GM12878 (cell line): ENCODE results near the gene SSU72. TPM values are rescaled to one million over a fixed set of nuclear protein-coding genes. Genes with fewer than 3 reads are reported as not detected.

ENCODE experiments used
- ATAC-seq: fragments of 200-7000 bp; cut with Tn5 transposase; 3 replicates; pipeline ENCODE4 v1.9.1; 2020; ENCODE audit warnings: mild to moderate bottlenecking, moderate library complexity
- BruUV-seq: library from RNA; stranded (reverse); fragments of 400-500 nt; replicated peaks from 2 replicates; lab custom pipeline; 2021; lab: Mats Ljungman, UMichigan
- CTCF ChIA-PET: fragments of 300-600 bp; sonication (Branson Sonifier 250); formaldehyde crosslinking; extraction: SDS; loops from one replicate; lab custom pipeline; 2021; ENCODE audit warnings: inconsistent platforms; lab: Yijun Ruan, JAX
- POLR2A ChIA-PET: fragments of 350-600 bp; formaldehyde crosslinking; extraction: SDS; loops from one replicate; lab custom pipeline; 2021; ENCODE audit warnings: inconsistent platforms; lab: Charles Lee
- RAD21 ChIA-PET: fragments of 300-600 bp; sonication (Branson Sonifier 250); formaldehyde crosslinking; loops from one replicate; lab custom pipeline; 2023; ENCODE audit warnings: antibody characterized with exemption; ENCODE audit not compliant: unreplicated experiment; lab: Charles Lee
- SMC1A ChIA-PET: fragments of 300-600 bp; sonication (Branson Sonifier 250); formaldehyde crosslinking; loops from one replicate; lab custom pipeline; 2023; ENCODE audit not compliant: unreplicated experiment, uncharacterized antibody; lab: Charles Lee
- DNase-seq: peaks from one replicate; pipeline ENCODE4 v3.0.0-alpha.2; 2011; ENCODE audit warnings: low read depth, low spot score
- FAIRE-seq: peaks from 3 replicates; lab custom pipeline; 2011; peaks lifted over from hg19 to GRCh38; lab: Jason Lieb, UNC
- H2AFZ ChIP-seq: 2 replicates; pipeline ENCODE4 v1.6.0; 2011; ENCODE audit warnings: low read depth, low read length, control low read depth; ENCODE audit not compliant: control insufficient read depth
- H3K27ac ChIP-seq: 2 replicates; pipeline ENCODE4 v1.5.1; 2011; ENCODE audit warnings: control low read depth; ENCODE audit not compliant: control insufficient read depth, insufficient read depth
- H3K27me3 ChIP-seq, 2 experiments: replicated peaks in 1 of 2; 2 replicates each; pipeline versions ENCODE4 v1.6.0 to v1.6.1; 2011; ENCODE audit warnings: low read length in 1 of 2; ENCODE audit not compliant: control insufficient read depth in 2 of 2, insufficient read depth in 2 of 2
- H3K36me3 ChIP-seq, 2 experiments: 2 replicates each; pipeline ENCODE4 v1.5.1; 2011; ENCODE audit warnings: low read length in 1 of 2; ENCODE audit not compliant: control insufficient read depth in 2 of 2, insufficient read depth in 2 of 2
- H3K4me1 ChIP-seq: 2 replicates; pipeline ENCODE4 v1.6.1; 2011; ENCODE audit warnings: mild to moderate bottlenecking, low read length, moderate library complexity, mixed read lengths; ENCODE audit not compliant: control insufficient read depth, insufficient read depth
- H3K4me2 ChIP-seq: 2 replicates; pipeline ENCODE4 v1.6.0; 2011; ENCODE audit warnings: control low read depth; ENCODE audit not compliant: control insufficient read depth, insufficient read depth
- H3K4me3 ChIP-seq: fragments of 200-600 bp; sonication (generic); 2 replicates; pipeline ENCODE4 v1.5.1; 2016
- H3K79me2 ChIP-seq: 2 replicates; pipeline ENCODE4 v1.6.0; 2011; ENCODE audit warnings: low read length; ENCODE audit not compliant: control insufficient read depth, insufficient read depth
- H3K9ac ChIP-seq: 2 replicates; pipeline ENCODE4 v1.8.0; 2011; ENCODE audit warnings: low read length, control low read depth, mixed read lengths; ENCODE audit not compliant: control insufficient read depth, insufficient read depth
- H3K9me3 ChIP-seq: replicated peaks from 3 replicates; pipeline ENCODE4 v1.5.1; 2011; ENCODE audit warnings: mild to moderate bottlenecking, low read length; ENCODE audit not compliant: control insufficient read depth, insufficient read depth
- H4K20me1 ChIP-seq: 2 replicates; pipeline ENCODE4 v1.6.0; 2011; ENCODE audit not compliant: control insufficient read depth, insufficient read depth
- CHD4 ChIP-seq: fragments of 200-600 bp; sonication (generic); IDR thresholded peaks from 2 replicates; pipeline ENCODE4 v1.6.1; 2016; ENCODE audit warnings: mild to moderate bottlenecking
- FOS ChIP-seq: IDR thresholded peaks from 3 replicates; pipeline ENCODE4 v1.6.1; 2011; ENCODE audit warnings: borderline replicate concordance; ENCODE audit not compliant: insufficient read length; ENCODE audit errors: extremely low read depth
- MEF2A ChIP-seq: IDR thresholded peaks from 2 replicates; pipeline ENCODE4 v1.6.1; 2011; ENCODE audit warnings: low read depth, mild to moderate bottlenecking, low read length, moderate library complexity; ENCODE audit not compliant: insufficient read depth
- STAT3 ChIP-seq: IDR thresholded peaks from 2 replicates; pipeline ENCODE4 v1.6.1; 2011; ENCODE audit warnings: low read depth, low read length, improper control_type of control experiment
- TAF1 ChIP-seq: IDR thresholded peaks from 2 replicates; pipeline ENCODE4 v1.6.1; 2011; ENCODE audit warnings: mild to moderate bottlenecking, low read depth, low read length, borderline replicate concordance
- ZSCAN29 ChIP-seq: fragments of 450-650 bp; IDR thresholded peaks from 2 replicates; pipeline ENCODE4 v1.6.1; 2017; ENCODE audit warnings: mild to moderate bottlenecking, moderate library complexity
- ZZZ3 ChIP-seq: IDR thresholded peaks from 2 replicates; pipeline ENCODE4 v1.6.1; 2011; ENCODE audit warnings: low read depth; ENCODE audit not compliant: control insufficient read depth, insufficient read length
- WGBS: methylation state at CpG from one replicate; pipeline ENCODE4 v1.1.6; 2016; ENCODE audit warnings: low lambda C conversion rate; ENCODE audit not compliant: insufficient replicate concordance, insufficient coverage; ENCODE audit errors: missing lambda C conversion rate; 5-methylcytosine and 5-hydroxymethylcytosine counted together
- in situ Hi-C: fragments of 300-500 bp; cut with MboI; formaldehyde crosslinking; loops from 9 replicates; pipeline ENCODE4 v1.14.3; 2018; ENCODE audit warnings: mixed read lengths
- intact Hi-C: fragments of 100-400 bp; cut with micrococcal nuclease; formaldehyde crosslinking; loops from one replicate; pipeline ENCODE4 v1.14.2; 2022; ENCODE audit not compliant: unreplicated experiment
- polyA plus RNA-seq, 11 experiments: library from polyadenylated mRNA; depleted of rRNA in 4 of 11; unstranded in 6 of 11; stranded (reverse) in 5 of 11; fragments of >200 nt; fragmentation: Nextera tagmentation in 4 of 11; fragmentation: Illumina TruSeq in 1 of 11; extraction: Ambion mirVana in 4 of 11; extraction: Trizol in 1 of 11; gene quantifications; 1 replicate in 1 of 11; 2 replicates in 10 of 11; pipeline versions ENCODE4 v1.2.1 to v1.2.3, GENCODE V29; 2011 to 2016; ENCODE audit warnings: inconsistent platforms in 2 of 11, missing spikeins in 2 of 11, low read depth in 1 of 11
- total RNA-seq, 4 experiments: library from RNA; depleted of rRNA in 3 of 4; stranded (reverse); fragments of >200 nt in 3 of 4; fragmentation: Illumina TruSeq in 1 of 4; extraction: Trizol in 1 of 4; gene quantifications; 2 replicates each; pipeline versions ENCODE4 v1.2.1 to v1.2.3, GENCODE V29; 2013 to 2021
- TF ChIP-seq, protein P1 (sequence below): fragments of 450-650 bp; IDR thresholded peaks from 2 replicates; pipeline ENCODE4 v1.6.1; 2017; ENCODE audit warnings: antibody characterized with exemption, mild to moderate bottlenecking, moderate library complexity
- TF ChIP-seq, protein P2 (sequence below): IDR thresholded peaks from 2 replicates; pipeline ENCODE4 v1.6.1; 2011; ENCODE audit warnings: low read depth, mild to moderate bottlenecking, low read length, moderate library complexity, borderline replicate concordance; ENCODE audit errors: extremely low read depth

Gene SSU72
- total and polyA plus RNA-seq, 10 of the 15 experiments (the other 5 are each of a cell fraction or from before 2014, with no cell fraction given): 28.6 to 172 (median 67.7) TPM

DNA sequence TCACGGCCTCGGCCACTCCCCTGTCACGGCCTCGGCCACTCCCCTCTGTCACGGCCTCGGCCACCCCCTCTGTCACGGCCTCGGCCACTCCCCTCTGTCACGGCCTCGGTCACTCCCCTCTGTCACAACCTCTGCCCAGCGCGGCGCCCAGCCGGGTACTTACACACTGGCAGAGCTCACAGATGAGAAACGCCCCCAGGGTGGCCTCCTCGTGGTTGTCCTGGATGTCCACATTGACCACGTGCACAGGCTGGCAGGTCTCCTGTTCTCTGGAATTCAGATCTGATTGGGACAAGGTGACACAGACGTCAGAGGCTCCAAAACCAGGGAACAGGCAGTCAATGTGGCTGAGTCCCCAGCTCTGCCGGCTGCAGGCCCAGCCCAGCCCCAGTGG is 31.0 kb downstream of the SSU72 start (continued):
- TF ChIP-seq, protein P1, sequence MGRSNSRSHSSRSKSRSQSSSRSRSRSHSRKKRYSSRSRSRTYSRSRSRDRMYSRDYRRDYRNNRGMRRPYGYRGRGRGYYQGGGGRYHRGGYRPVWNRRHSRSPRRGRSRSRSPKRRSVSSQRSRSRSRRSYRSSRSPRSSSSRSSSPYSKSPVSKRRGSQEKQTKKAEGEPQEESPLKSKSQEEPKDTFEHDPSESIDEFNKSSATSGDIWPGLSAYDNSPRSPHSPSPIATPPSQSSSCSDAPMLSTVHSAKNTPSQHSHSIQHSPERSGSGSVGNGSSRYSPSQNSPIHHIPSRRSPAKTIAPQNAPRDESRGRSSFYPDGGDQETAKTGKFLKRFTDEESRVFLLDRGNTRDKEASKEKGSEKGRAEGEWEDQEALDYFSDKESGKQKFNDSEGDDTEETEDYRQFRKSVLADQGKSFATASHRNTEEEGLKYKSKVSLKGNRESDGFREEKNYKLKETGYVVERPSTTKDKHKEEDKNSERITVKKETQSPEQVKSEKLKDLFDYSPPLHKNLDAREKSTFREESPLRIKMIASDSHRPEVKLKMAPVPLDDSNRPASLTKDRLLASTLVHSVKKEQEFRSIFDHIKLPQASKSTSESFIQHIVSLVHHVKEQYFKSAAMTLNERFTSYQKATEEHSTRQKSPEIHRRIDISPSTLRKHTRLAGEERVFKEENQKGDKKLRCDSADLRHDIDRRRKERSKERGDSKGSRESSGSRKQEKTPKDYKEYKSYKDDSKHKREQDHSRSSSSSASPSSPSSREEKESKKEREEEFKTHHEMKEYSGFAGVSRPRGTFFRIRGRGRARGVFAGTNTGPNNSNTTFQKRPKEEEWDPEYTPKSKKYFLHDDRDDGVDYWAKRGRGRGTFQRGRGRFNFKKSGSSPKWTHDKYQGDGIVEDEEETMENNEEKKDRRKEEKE: no peak
- TF ChIP-seq, protein P2, sequence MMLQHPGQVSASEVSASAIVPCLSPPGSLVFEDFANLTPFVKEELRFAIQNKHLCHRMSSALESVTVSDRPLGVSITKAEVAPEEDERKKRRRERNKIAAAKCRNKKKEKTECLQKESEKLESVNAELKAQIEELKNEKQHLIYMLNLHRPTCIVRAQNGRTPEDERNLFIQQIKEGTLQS: no peak
- TF ChIP-seq MEF2A (no peak), TAF1 (no peak), CHD4 (no peak), STAT3 (no peak), ZSCAN29 (no peak)

DNA sequence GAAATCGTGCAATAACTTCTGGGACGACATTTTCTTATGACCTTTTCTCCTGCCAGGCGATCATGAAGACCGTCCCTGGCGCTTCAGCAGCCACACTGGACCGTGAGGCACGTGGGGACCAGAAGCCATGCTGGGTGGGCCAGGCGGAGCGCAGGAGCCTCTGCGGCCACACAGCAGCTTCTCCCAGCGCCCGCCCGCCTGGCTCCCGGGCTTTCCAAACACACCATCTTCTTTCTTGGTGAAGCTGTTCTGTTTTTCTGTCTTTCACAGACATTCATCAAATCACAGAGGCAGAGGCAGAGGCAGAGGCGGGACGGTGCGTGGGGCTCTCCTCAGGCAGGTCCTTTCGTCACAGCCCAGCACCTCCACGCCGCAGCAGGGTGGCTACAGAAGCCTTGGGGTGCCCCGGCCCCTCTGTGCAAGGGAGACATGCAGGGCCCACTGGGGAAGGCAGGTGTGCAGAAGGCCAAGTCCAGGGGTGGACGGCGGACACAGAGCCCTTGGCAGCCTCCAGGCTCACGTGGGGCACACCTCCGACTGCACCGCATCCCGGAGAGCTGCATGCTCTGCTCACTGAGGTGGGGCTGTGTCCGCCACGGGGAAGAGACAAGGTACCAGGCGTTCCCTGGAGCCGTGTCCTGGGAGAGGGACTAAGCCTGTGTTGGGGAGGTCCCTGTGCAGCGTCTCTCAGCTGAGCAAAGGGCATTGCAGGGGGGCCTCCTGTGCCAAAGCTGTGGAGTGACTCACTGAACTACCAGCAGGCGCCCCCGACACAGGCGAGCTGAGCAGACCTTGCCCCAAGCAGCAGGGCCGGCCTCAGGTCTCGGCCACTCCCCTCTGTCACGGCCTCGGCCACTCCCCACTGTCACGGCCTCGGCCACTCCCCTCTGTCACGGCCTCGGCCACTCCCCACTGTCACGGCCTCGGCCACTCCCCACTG is 31.6 kb downstream of the SSU72 start:
- SMC1A ChIA-PET: no interaction called here

More for the DNA sequence above, 31.6 kb downstream of the SSU72 start:
- POLR2A ChIA-PET: no interaction called here
- no peak for ATAC-seq
- no TSS peak for BruUV-seq
- intact Hi-C loops: no loop called here
- Histone ChIP-seq H3K4me1 (no peaks in the 10 kb centered on the region), H3K4me2 (no peak overlapping the region), H3K79me2 (no peaks in the 10 kb centered on the region), H3K9me3 (no peaks in the 10 kb centered on the region), H4K20me1 (no peaks in the 10 kb centered on the region), H3K9ac (no peak overlapping the region), H3K36me3 (no peaks in the 10 kb centered on the region; a peak in 2 of 4 replicates), H3K4me3 (no peak overlapping the region), H2AFZ (no peak overlapping the region), H3K27ac (no peak overlapping the region), H3K27me3 (no peaks in the 10 kb centered on the region)
- no peak for DNase-seq
- TF ChIP-seq FOS (no peak), ZZZ3 (no peak)
- no peak for FAIRE-seq
- WGBS: 80% methylated on average over 43 of the region's 45 CpGs
- in situ Hi-C loops: no loop called here
- CTCF ChIA-PET: no interaction called here
- RAD21 ChIA-PET: no interaction called here
